Measurements from ENCODE around the gene ENDOG.
"Not testable (repeated sequence)": the region's sequence is repeated elsewhere in the genome, so short reads cannot be mapped to it uniquely, and the experiment has no call there.

ENDOG gene

DNA sequence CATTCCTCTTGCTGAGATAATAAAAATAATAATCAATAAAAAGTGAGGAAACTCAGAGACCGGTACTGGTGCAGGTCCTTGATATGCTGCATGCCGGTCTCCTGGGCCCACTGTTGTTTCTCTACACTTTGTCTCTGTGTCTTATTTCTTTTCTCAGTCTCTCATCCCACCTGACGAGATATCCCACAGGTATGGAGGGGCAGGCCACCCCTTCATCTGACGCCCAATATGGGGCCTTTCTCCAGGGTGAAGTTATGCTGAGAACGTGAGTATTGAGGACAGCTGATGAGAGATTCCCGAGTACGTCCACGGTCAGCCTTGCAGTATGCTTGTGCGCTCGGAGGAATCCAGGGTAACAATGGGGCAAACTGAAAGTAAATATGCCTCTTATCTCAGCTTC, 32.7 kb downstream of the ENDOG start:
- H3K36me3 ChIP-seq (ENCODE audit: insufficient read depth, low read length); H3K9me3 ChIP-seq (ENCODE audit: insufficient read depth, low read depth, low read length); H3K27me3 ChIP-seq (ENCODE audit: insufficient read depth, low read length); H3K4me3 ChIP-seq (ENCODE audit: low read length); H3K4me1 ChIP-seq (ENCODE audit: insufficient read depth, low read length); H3K27ac ChIP-seq (ENCODE audit: low read depth, low read length); H3K9ac ChIP-seq (ENCODE audit: low read depth, low read length): not testable (repeated sequence)
- WGBS = 87% methylated on average over 9 of the region's 10 CpGs

DNA sequence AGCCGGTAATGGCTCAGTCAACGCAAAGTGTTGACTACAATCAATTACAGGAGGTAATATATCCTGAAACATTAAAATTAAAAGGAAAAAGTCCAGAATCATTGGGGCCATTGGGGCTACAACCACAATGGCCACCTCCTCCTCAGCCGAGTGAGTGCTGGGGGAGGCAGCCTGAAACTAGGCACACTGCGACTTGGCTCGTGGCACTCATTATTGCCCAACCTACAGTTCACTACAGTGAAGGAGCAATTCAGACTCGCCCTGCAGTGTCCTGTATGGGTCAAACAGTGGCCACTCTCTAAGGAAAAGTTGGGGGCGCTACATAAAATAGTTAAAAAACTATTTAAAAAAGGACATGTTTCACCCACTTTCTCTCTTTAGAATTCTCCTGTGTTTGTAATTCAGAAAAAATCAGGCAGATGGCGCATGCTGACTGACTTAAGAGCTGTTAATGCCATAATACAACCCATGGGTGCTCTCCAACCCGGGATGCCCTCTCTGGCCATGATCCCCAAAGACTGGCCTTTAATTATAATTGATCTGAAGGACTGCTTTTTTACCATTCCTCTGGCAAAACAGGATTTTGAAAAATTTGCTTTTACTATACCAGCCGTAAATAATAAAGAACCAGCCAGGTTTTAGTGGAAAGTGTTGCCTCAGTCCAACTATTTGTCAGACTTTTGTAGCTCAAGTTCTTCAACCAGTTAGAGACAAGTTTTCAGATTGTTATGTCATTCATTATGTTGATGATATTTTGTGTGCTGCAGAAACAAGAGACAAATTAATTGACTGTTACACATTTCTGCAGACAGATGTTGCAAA, 33.7 kb downstream of the ENDOG start:
- WGBS = 94% methylated on average over 10 of the region's 10 CpGs
- not testable (repeated sequence) for H3K4me3 ChIP-seq (ENCODE audit: low read length); H3K9ac ChIP-seq (ENCODE audit: low read depth, low read length); H3K27ac ChIP-seq (ENCODE audit: low read depth, low read length); H3K9me3 ChIP-seq (ENCODE audit: insufficient read depth, low read depth, low read length); H3K36me3 ChIP-seq (ENCODE audit: insufficient read depth, low read length); H3K27me3 ChIP-seq (ENCODE audit: insufficient read depth, low read length); H3K4me1 ChIP-seq (ENCODE audit: insufficient read depth, low read length)

- not testable (repeated sequence) for H3K27ac ChIP-seq (ENCODE audit: low read depth, low read length); H3K27me3 ChIP-seq (ENCODE audit: insufficient read depth, low read length); H3K36me3 ChIP-seq (ENCODE audit: insufficient read depth, low read length); H3K9ac ChIP-seq (ENCODE audit: low read depth, low read length); H3K4me3 ChIP-seq (ENCODE audit: low read length); H3K9me3 ChIP-seq (ENCODE audit: insufficient read depth, low read depth, low read length); H3K4me1 ChIP-seq (ENCODE audit: insufficient read depth, low read length)
- 91% methylated on average over 2 of the region's 2 CpGs for WGBS
These were observed 34.3 kb downstream of the ENDOG start for GRCh38 chr9:128852646-128853045.

- not testable (repeated sequence) for H3K9ac ChIP-seq (ENCODE audit: low read depth, low read length); H3K4me3 ChIP-seq (ENCODE audit: low read length); H3K27me3 ChIP-seq (ENCODE audit: insufficient read depth, low read length); H3K4me1 ChIP-seq (ENCODE audit: insufficient read depth, low read length); H3K36me3 ChIP-seq (ENCODE audit: insufficient read depth, low read length); H3K9me3 ChIP-seq (ENCODE audit: insufficient read depth, low read depth, low read length); H3K27ac ChIP-seq (ENCODE audit: low read depth, low read length)
- WGBS = 99% methylated on average over 6 of the region's 6 CpGs
These were observed 36.2 kb downstream of the ENDOG start for GRCh38 chr9:128854454-128854853.

DNA sequence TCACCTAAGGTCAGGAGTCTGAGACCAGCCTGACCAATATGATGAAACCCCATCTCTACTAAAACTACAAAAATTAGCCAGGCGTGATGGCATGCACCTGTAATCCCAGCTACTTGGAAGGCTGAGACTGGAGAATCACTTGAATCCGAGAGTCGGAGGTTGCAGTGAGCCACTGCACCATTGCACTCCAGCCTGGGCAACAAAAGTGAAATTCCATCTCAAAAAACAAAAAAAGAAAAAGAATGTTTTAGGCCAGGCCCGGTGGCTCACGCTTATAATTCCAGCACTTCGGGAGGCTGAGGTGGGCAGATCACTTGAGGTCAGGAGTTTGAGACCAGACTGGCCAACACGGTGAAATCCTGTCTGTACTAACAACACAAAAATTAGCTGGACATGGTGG, 40.2 kb downstream of the ENDOG start:
- not testable (repeated sequence) for H3K36me3 ChIP-seq (ENCODE audit: insufficient read depth, low read length); H3K4me1 ChIP-seq (ENCODE audit: insufficient read depth, low read length); H3K9ac ChIP-seq (ENCODE audit: low read depth, low read length); H3K27ac ChIP-seq (ENCODE audit: low read depth, low read length); H3K4me3 ChIP-seq (ENCODE audit: low read length); H3K9me3 ChIP-seq (ENCODE audit: insufficient read depth, low read depth, low read length); H3K27me3 ChIP-seq (ENCODE audit: insufficient read depth, low read length)
- 97% methylated on average over 7 of the region's 7 CpGs for WGBS

DNA sequence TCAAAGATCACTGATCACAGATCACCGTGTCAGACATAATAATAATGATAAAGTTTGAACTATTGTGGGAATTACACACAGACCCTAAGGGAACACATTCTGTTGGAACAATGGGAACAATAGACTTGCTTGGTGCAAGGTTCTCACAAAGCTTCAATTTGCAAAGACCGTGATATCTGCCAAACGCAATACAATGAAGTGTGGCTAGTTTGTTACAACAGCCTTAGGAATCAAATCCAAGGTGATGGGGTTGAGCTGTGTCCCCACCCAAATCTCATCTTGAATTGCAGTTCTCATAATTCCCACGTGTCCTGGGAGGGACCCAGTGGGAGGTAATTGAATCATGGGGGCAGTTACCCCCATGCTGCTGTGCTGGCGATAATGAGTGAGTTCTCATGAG, 42.6 kb downstream of the ENDOG start:
- Histone ChIP-seq H3K9me3 (ENCODE audit: insufficient read depth, low read depth, low read length) (no peaks in the 10 kb centered on the region), H3K27me3 (ENCODE audit: insufficient read depth, low read length) (no peaks in the 10 kb centered on the region), H3K9ac (ENCODE audit: low read depth, low read length) (no peak overlapping the region), H3K27ac (ENCODE audit: low read depth, low read length) (no peak overlapping the region), H3K4me1 (ENCODE audit: insufficient read depth, low read length) (no peaks in the 10 kb centered on the region), H3K4me3 (ENCODE audit: low read length) (no peak overlapping the region), H3K36me3 (ENCODE audit: insufficient read depth, low read length) (no peaks in the 10 kb centered on the region)
- WGBS = 78% methylated on average over 4 of the region's 5 CpGs

- Histone ChIP-seq H3K4me3 (ENCODE audit: low read length) (no peak overlapping the region), H3K27ac (ENCODE audit: low read depth, low read length) (no peak overlapping the region), H3K9ac (ENCODE audit: low read depth, low read length) (no peak overlapping the region), H3K27me3 (ENCODE audit: insufficient read depth, low read length) (no peaks in the 10 kb centered on the region), H3K36me3 (ENCODE audit: insufficient read depth, low read length) (no peaks in the 10 kb centered on the region), H3K9me3 (ENCODE audit: insufficient read depth, low read depth, low read length) (no peaks in the 10 kb centered on the region), H3K4me1 (ENCODE audit: insufficient read depth, low read length) (no peaks in the 10 kb centered on the region)
- 79% methylated on average over 6 of the region's 6 CpGs for WGBS
These were observed 43.2 kb downstream of the ENDOG start for GRCh38 chr9:128861501-128861900.

DNA sequence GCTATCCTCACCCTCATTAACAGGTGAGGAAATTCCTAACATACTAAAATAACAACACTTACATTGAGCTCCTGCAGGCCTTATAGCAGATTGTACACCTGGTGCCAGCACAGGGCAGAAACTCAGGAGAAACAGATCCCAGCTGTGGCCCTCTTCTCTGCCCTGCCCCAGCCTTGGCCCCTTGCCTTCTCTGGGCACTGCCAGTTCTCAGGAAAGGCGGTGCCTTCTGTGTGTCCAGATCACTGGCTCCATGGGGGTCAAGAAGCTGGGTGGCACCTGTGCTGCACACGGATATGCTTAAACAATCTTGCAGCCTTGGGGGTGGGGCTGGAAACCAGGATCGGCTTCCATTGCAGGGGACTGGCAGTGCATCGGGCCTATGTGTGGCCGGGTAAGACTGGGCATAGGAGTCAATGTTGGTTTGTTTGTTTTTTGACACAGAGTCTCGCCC, 44.1 kb downstream of the ENDOG start:
- H3K36me3 ChIP-seq (ENCODE audit: insufficient read depth, low read length) = no peaks in the 10 kb centered on the region
- no peak overlapping the region for H3K9ac ChIP-seq (ENCODE audit: low read depth, low read length)
- 92% methylated on average over 6 of the region's 6 CpGs for WGBS
- H3K4me1 ChIP-seq (ENCODE audit: insufficient read depth, low read length) = no peaks in the 10 kb centered on the region
- H3K27ac ChIP-seq (ENCODE audit: low read depth, low read length) = no peak overlapping the region
- no peaks in the 10 kb centered on the region for H3K9me3 ChIP-seq (ENCODE audit: insufficient read depth, low read depth, low read length)
- no peaks in the 10 kb centered on the region for H3K27me3 ChIP-seq (ENCODE audit: insufficient read depth, low read length)
- no peak overlapping the region for H3K4me3 ChIP-seq (ENCODE audit: low read length)

DNA sequence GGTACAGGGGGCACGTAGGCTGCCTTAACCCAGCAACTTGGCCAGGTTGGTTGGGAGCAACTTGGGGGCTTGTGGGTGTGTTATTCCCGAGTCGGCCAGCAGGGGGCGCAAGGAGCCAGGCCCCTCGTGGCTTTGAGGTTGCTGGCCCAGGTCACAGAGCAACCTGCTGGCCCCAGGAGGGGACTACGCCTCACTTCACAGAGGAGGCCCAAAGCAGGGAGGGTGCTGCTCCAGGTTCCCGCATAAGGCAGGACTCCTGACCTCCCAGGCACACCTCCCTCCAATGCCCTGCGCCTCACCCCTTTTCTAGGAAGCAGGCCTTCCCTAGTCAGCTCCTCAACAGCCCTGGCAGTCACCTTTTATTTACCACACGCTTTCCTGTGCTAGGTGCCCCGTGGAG, 45.3 kb downstream of the ENDOG start:
- H3K9me3 ChIP-seq (ENCODE audit: insufficient read depth, low read depth, low read length) = no peaks in the 10 kb centered on the region
- H3K27me3 ChIP-seq (ENCODE audit: insufficient read depth, low read length) = no peaks in the 10 kb centered on the region
- H3K9ac ChIP-seq (ENCODE audit: low read depth, low read length) = no peak overlapping the region
- WGBS = 35% methylated on average over 10 of the region's 10 CpGs
- H3K4me1 ChIP-seq (ENCODE audit: insufficient read depth, low read length) = no peaks in the 10 kb centered on the region
- H3K27ac ChIP-seq (ENCODE audit: low read depth, low read length) = no peak overlapping the region
- no peaks in the 10 kb centered on the region for H3K36me3 ChIP-seq (ENCODE audit: insufficient read depth, low read length)
- H3K4me3 ChIP-seq (ENCODE audit: low read length) = no peak overlapping the region

GRCh38 chr9:128870128-128870940, 52.0 kb downstream of the ENDOG start:
- Histone ChIP-seq H3K36me3 (ENCODE audit: insufficient read depth, low read length) (peaks cover 10% of the 10 kb centered on the region), H3K27me3 (ENCODE audit: insufficient read depth, low read length) (no peaks in the 10 kb centered on the region), H3K4me1 (ENCODE audit: insufficient read depth, low read length) (no peaks in the 10 kb centered on the region), H3K4me3 (ENCODE audit: low read length) (no peak overlapping the region), H3K9ac (ENCODE audit: low read depth, low read length) (no peak overlapping the region), H3K27ac (ENCODE audit: low read depth, low read length) (no peak overlapping the region), H3K9me3 (ENCODE audit: insufficient read depth, low read depth, low read length) (no peaks in the 10 kb centered on the region)
- 98% methylated on average over 7 of the region's 7 CpGs for WGBS

- 92% methylated on average over 7 of the region's 7 CpGs for WGBS
- H3K9me3 ChIP-seq (ENCODE audit: insufficient read depth, low read depth, low read length); H3K4me1 ChIP-seq (ENCODE audit: insufficient read depth, low read length); H3K27ac ChIP-seq (ENCODE audit: low read depth, low read length); H3K9ac ChIP-seq (ENCODE audit: low read depth, low read length); H3K4me3 ChIP-seq (ENCODE audit: low read length); H3K27me3 ChIP-seq (ENCODE audit: insufficient read depth, low read length): not testable (repeated sequence)
- H3K36me3 ChIP-seq (ENCODE audit: insufficient read depth, low read length) = peaks cover 10% of the 10 kb centered on the region
These were observed 52.6 kb downstream of the ENDOG start for GRCh38 chr9:128870941-128871265.

Measured in HUES64 (cell line).